Stimulated activated naive CD8-positive, alpha-beta T cell treated with anti-CD3 and anti-CD28 coated beads, Interleukin-15, amount 100 ng/mL, for 72 hours (primary cell): ENCODE results near the gene NR6A1.

Experiments
- ATAC-seq: fragments of 150-1000 bp; cut with Tn5 transposase; 2 replicates; pipeline ENCODE4 v1.10.0; 2021; ENCODE audit warnings: mild to moderate bottlenecking, moderate library complexity
- DNase-seq, 2 donors: peaks; one replicate each; pipeline ENCODE4 v3.0.0; 2021 to 2022
- H3K27ac Mint-ChIP-seq, 2 donors: one replicate each; pipeline ENCODE4 v1.8.0; 2022; ENCODE audit warnings: mild to moderate bottlenecking in 2 of 2, mixed read lengths in 2 of 2, moderate library complexity in 2 of 2
- H3K27me3 Mint-ChIP-seq: one replicate; pipeline ENCODE4 v1.8.0; 2022; ENCODE audit warnings: mixed read lengths
- H3K4me1 Mint-ChIP-seq: one replicate; pipeline ENCODE4 v1.8.0; 2022; ENCODE audit warnings: mild to moderate bottlenecking, mixed read lengths
- H3K4me3 Mint-ChIP-seq, 2 donors: one replicate each; pipeline ENCODE4 v1.8.0; 2022; ENCODE audit warnings: mild to moderate bottlenecking in 2 of 2, mixed read lengths in 2 of 2, moderate library complexity in 1 of 2
- H3K9me3 Mint-ChIP-seq, 2 donors: one replicate each; pipeline ENCODE4 v1.8.0; 2022; ENCODE audit warnings: mixed read lengths in 2 of 2

The NR6A1 gene

GRCh38 chr9:124771867-124772679, 962 bp upstream of the NR6A1 start:
- Mint-ChIP-seq H3K27ac (peak overlapping the region in 1 of 2 donors; percentile 29), H3K27me3 (peaks cover 85% of the 10 kb centered on the region)

DNA sequence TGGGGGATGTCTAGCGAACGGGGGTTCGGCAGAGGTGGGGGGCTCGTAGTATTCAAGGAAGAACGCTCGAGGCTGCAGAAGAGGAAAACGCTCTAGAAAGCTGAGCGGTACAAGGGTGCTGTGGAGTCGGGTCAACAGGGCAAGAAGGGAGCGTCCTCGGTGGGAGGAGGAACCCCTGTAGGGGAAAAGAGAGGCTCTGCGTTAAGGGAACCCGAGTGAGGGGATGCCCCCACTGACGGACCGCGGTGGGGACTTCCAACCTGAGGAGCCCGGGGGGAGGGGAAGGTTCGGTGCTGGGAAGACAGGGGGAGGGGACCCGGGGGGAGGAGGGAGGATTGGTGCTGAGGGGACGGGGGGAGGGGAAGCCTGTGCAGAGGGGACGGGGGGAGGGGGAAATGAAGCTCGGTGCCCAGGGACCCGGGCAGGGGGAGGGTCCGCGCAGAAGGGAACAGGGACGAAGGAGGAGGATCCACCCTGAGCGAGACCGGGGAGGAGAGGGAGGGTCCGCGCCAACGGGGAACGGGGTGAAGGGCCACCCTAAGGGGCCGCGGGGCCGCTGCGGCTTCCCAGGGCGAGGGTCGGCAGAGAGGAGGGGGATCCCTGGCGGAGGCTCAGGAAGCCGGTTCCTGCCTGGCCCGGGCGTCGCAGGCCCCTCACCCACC, 621 bp downstream of the NR6A1 start:
- peaks cover 53% of the 10 kb centered on the region for H3K4me1 Mint-ChIP-seq
- peaks cover 84% of the 10 kb centered on the region for H3K27me3 Mint-ChIP-seq
- ATAC-seq, result peak; percentile 6
- no peaks in the 10 kb centered on the region for H3K9me3 Mint-ChIP-seq
- peak overlapping the region in 1 of 2 donors; percentile 47 for H3K27ac Mint-ChIP-seq
- peak in 1 of 2 donors; percentile 34 for DNase-seq
- H3K4me3 Mint-ChIP-seq, result peak overlapping the region; percentile 90 to 97

More at GRCh38 chr9:124771867-124772679, 962 bp upstream of the NR6A1 start:
- no peak for ATAC-seq
- DNase-seq, result peak; percentile 37 to 52
- Mint-ChIP-seq H3K4me3 (peak overlapping the region; percentile 84 to 97), H3K4me1 (peaks cover 64% of the 10 kb centered on the region), H3K9me3 (no peaks in the 10 kb centered on the region)

DNA sequence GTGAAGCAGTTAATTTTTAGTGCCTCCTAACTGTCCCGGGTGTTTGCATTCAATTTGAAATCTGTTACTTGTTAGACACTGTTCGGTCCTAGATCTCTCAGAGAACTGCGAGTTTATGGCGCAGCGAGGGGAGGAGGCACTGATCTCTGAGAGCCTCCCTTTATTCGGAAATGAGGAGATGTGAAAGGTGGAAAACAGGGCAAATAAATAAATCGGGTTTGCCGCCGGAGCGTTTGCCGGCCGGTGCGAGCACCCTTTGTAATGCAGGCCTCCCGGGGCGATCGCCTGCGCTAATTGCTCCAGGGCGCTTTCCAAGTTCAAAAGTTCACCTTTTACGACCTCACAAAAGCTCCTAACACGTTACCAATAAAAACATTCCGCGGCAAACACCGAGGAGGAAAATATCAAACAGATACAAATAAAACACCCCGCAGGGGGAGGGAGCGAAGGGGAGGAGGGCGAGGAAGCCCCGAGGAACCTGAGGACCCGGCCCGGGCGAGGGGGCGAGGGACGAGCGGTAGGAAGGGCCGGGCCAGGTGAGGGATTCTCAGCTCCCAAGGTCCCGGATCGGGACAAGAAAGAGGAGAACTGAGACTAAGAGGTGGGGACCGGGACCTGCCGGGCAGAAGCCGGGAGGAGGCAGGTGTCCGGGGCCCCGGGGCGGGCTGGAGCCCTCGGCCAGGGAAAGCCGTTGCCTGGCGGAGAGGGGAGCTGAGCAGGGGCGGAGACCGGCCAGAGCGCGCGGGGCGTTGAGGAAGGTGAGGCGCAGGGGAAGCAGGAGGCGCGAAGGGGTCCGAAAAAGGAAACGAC, 1.4 kb downstream of the NR6A1 start:
- Mint-ChIP-seq H3K27ac (no peak overlapping the region), H3K4me3 (peak overlapping the region; percentile 90 to 97), H3K4me1 (peaks cover 51% of the 10 kb centered on the region), H3K9me3 (no peaks in the 10 kb centered on the region), H3K27me3 (peaks cover 84% of the 10 kb centered on the region)
- ATAC-seq (no peak), DNase-seq (peak in 1 of 2 donors; percentile 27)

DNA sequence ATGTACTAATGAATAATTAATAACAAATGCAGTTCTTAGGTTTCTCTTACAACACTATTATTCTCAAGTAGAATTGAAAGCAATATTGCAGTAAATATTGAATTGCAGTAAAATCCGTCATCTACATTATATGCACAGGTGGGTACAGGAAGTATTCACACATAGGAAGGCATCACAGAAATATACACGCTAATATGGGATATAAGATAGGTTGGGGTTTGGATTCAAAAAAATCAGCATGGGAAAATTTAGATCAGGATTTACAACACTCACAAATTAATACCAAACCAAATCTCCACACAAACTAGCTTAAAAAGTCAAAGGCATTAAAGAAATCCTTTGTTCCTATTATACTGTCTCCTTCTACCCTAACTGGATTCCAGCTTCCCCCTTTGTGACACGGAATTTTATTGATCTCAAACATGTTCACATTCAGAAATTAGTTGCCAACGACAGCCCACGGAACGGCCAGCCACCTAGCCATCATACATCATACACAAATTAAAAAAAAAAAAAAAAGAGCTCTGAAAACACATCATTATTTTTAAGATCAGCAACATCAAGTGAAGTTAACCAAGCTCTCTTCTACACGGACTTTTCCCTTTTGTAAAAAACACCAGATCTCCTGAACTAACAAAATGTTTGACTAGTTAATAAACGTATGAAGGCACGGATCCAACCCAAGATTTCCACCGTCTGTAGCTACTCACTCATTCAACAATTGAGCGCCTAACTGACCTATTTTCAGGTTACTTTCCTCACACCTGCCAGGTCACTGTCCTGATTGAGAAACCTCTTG, 2.2 kb downstream of the NR6A1 start:
- Mint-ChIP-seq H3K4me3 (peak overlapping the region; percentile 90 to 97), H3K9me3 (no peaks in the 10 kb centered on the region), H3K27ac (no peak overlapping the region), H3K4me1 (peaks cover 43% of the 10 kb centered on the region), H3K27me3 (peaks cover 84% of the 10 kb centered on the region)
- ATAC-seq, result no peak
- DNase-seq, result no peak

GRCh38 chr9:124768334-124768733, 2.8 kb downstream of the NR6A1 start:
- no peak overlapping the region for H3K27ac Mint-ChIP-seq
- no peak overlapping the region for H3K4me3 Mint-ChIP-seq
- no peaks in the 10 kb centered on the region for H3K9me3 Mint-ChIP-seq
- peaks cover 84% of the 10 kb centered on the region for H3K27me3 Mint-ChIP-seq
- ATAC-seq (no peak), DNase-seq (no peak)
- H3K4me1 Mint-ChIP-seq, result peaks cover 37% of the 10 kb centered on the region

DNA sequence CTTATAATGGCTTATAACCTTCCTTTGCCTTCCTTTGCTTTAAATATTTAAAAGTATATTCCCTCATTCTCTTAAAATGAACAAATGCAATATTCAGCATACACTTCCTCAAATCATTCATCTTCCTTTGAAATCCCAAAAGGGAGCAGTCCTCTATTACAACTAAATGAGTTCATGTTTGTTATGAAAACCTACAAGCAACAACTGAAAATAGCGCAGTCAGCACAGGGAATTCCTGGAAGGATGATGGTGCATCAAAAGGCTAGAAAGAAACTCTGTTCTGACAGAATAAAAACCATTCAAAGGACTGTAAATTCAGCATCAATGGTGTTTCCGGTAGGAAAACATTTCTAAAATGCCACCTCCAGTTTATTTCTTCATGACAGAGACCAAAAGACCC, 3.3 kb downstream of the NR6A1 start:
- Mint-ChIP-seq H3K9me3 (no peaks in the 10 kb centered on the region), H3K4me3 (no peak overlapping the region), H3K4me1 (peaks cover 35% of the 10 kb centered on the region), H3K27me3 (peaks cover 84% of the 10 kb centered on the region), H3K27ac (no peak overlapping the region)
- no peak for DNase-seq
- no peak for ATAC-seq

DNA sequence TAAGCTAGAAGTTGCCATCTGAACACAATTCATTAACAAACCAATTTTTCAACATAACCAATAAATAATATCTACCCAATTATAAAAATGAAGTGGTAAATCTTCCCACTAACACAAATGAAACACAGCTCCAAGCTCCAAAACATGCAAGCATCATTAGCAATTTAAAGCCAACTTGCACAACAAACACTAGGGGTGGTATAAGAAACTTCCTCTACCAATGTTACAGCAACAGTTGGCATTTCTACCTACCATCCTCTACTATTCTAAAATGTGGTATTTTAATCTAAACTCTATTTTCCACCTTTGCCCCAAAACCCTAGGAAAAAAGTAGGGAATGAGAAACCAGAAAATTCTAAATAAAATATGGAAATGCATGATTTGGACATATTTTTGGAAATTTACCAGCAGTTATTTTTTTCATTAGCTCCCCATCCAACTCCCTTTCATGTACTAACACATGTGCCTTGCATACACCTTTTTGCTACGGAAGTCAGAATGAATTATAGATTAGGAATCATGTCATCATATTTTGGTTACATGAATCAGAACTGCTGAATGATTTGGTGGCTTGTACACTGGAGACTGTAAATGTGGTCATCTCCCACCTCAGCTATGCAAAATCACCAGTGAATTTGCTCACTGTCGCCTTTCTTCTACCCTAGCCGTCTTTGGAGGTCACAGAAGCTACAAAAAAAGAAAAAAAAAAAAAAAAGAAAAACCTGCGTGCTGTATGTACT, 4.1 kb downstream of the NR6A1 start:
- peaks cover 28% of the 10 kb centered on the region for H3K4me1 Mint-ChIP-seq
- H3K27me3 Mint-ChIP-seq, result peaks cover 84% of the 10 kb centered on the region
- H3K4me3 Mint-ChIP-seq, result no peak overlapping the region
- DNase-seq, result no peak
- no peak overlapping the region for H3K27ac Mint-ChIP-seq
- no peaks in the 10 kb centered on the region for H3K9me3 Mint-ChIP-seq
- ATAC-seq, result no peak

DNA sequence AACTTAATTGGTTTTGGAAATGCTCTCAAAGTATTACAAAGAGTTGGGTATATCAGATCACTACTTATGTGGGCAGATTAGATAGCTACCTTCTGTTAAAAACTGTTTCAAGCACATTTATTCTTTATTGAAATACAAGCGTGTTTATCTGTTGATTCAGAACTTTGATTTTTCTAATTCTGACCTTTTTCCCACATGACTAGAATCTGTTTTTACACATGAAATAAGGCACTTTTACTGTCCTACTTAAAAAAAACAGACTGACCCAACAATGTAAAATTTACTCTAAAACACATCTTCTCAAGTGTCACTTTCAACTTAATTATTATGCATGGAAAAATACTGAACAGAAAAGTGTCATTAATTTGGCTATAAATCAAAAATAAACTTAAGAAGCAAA, 4.8 kb downstream of the NR6A1 start:
- H3K4me1 Mint-ChIP-seq, result peaks cover 21% of the 10 kb centered on the region
- no peaks in the 10 kb centered on the region for H3K9me3 Mint-ChIP-seq
- no peak for ATAC-seq
- no peak for DNase-seq
- H3K27me3 Mint-ChIP-seq, result peaks cover 91% of the 10 kb centered on the region
- no peak overlapping the region for H3K4me3 Mint-ChIP-seq
- H3K27ac Mint-ChIP-seq, result no peak overlapping the region

DNA sequence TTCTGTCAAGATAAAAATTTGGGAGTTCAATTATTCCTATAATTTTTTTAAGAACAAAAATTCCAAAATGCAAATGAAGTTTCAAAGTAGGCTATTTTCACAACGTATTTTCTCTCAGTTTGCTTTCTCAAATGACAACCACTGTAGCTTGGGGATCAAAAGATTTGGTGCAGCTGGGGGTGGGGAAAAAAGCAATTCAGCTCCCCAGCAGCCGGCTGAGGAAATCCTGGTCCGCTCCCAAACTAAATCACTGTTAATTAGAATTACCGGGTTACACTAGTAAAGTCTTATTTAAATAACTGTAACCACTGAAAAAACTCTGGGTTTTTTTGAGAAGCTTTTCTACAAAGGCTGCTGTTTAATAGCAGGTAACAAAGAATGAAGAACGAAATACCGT, 5.7 kb downstream of the NR6A1 start:
- Mint-ChIP-seq H3K4me3 (no peak overlapping the region), H3K27me3 (peaks cover 96% of the 10 kb centered on the region), H3K4me1 (peaks cover 18% of the 10 kb centered on the region), H3K27ac (no peak overlapping the region), H3K9me3 (no peaks in the 10 kb centered on the region)
- ATAC-seq, result no peak
- DNase-seq, result no peak

DNA sequence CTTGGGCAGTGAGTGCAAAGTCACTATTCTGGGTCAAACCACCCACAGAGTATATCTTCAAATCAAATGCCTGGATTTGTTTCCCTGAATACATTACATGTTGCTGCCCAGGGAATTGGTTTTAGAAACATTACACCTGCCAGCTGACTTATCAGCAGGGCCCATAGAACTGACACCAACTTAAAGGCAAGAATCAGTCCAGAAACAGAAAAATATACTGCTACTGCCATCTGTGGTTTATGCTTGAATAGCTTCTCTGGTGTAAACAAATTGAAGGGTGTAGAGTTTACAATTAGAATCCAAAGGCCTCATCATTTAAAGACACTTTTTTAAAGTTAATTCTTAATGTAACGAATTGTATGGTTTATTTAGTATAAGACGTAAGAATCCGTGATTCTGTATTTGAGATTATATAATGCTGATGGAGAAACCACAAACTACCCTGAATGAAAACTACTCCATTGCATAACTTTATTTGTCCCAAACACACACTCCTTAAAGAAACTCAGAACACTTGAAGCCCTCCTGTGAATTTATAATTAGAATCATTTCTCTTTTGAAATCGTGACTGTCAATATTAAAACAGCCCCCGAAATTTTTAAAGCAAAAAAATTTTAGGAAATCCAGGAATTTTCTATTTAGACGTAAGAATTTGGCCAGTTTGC, 6.2 kb downstream of the NR6A1 start:
- no peaks in the 10 kb centered on the region for H3K9me3 Mint-ChIP-seq
- no peak for ATAC-seq
- peaks cover 93% of the 10 kb centered on the region for H3K27me3 Mint-ChIP-seq
- no peak overlapping the region for H3K4me3 Mint-ChIP-seq
- DNase-seq, result no peak
- H3K4me1 Mint-ChIP-seq, result peaks cover 13% of the 10 kb centered on the region
- no peak overlapping the region for H3K27ac Mint-ChIP-seq

DNA sequence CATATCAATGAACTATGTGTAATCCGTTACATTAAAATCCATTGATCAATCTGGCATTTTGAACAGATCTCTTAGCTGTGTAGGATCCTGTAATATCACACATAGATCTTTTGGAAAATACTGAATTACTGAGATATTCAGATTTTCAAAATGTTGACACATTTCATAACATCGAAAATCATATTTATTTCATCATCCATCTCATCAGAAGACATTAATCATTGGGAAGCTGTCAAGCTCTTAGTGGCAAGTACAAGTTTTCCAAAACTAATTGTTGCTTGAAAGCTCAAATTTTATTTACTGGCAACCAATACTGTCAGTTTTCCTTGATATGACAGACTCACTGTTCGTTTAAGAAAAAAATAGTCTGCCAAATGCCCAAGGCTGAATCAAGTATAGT, 8.5 kb downstream of the NR6A1 start:
- ATAC-seq (no peak), DNase-seq (no peak)
- Mint-ChIP-seq H3K27me3 (peaks cover 95% of the 10 kb centered on the region), H3K4me1 (no peaks in the 10 kb centered on the region), H3K9me3 (no peaks in the 10 kb centered on the region), H3K4me3 (no peak overlapping the region), H3K27ac (no peak overlapping the region)

GRCh38 chr9:124761710-124762109, 9.4 kb downstream of the NR6A1 start:
- Mint-ChIP-seq H3K4me3 (no peak overlapping the region), H3K4me1 (no peaks in the 10 kb centered on the region), H3K27me3 (peaks cover 95% of the 10 kb centered on the region), H3K9me3 (no peaks in the 10 kb centered on the region), H3K27ac (no peak overlapping the region)
- no peak for DNase-seq
- no peak for ATAC-seq

GRCh38 chr9:124761196-124761595, 9.9 kb downstream of the NR6A1 start:
- H3K27me3 Mint-ChIP-seq, result peaks cover 95% of the 10 kb centered on the region
- no peak for ATAC-seq

DNA sequence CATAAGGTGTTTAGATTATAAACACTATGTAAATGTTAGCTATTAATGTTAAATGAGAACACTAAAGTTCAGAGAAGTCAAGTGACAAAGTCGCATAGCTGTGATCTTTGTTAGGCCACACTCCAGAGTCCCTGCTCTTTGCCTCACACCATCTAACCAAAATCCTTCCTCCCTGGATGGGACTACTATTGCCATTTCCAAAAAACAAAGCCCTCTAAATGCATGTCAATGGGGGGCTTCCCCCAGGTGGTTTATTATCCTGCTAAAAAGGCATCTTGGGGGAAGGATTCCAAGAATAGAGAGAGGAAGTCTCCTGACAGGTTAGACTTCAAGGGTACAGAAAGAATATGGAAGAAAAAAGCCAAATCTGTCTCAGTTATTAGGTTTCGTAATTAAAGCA, 10.4 kb downstream of the NR6A1 start:
- DNase-seq (no peak), ATAC-seq (no peak)
- no peaks in the 10 kb centered on the region for H3K4me1 Mint-ChIP-seq
- H3K4me3 Mint-ChIP-seq, result no peak overlapping the region
- peaks cover 94% of the 10 kb centered on the region for H3K27me3 Mint-ChIP-seq
- H3K9me3 Mint-ChIP-seq, result no peaks in the 10 kb centered on the region
- no peak overlapping the region for H3K27ac Mint-ChIP-seq

More at GRCh38 chr9:124761196-124761595, 9.9 kb downstream of the NR6A1 start:
- Mint-ChIP-seq H3K4me3 (no peak overlapping the region), H3K4me1 (no peaks in the 10 kb centered on the region), H3K27ac (no peak overlapping the region), H3K9me3 (no peaks in the 10 kb centered on the region)
- no peak for DNase-seq
